ENCODE results near the gene M1AP. TPM values are rescaled to one million over a fixed set of nuclear protein-coding genes. Genes with fewer than 3 reads are reported as not detected.

The M1AP gene
- polyA plus RNA-seq, 1 of the 3 experiments (the other 2 are of a cell fraction) = 0.02 TPM

DNA sequence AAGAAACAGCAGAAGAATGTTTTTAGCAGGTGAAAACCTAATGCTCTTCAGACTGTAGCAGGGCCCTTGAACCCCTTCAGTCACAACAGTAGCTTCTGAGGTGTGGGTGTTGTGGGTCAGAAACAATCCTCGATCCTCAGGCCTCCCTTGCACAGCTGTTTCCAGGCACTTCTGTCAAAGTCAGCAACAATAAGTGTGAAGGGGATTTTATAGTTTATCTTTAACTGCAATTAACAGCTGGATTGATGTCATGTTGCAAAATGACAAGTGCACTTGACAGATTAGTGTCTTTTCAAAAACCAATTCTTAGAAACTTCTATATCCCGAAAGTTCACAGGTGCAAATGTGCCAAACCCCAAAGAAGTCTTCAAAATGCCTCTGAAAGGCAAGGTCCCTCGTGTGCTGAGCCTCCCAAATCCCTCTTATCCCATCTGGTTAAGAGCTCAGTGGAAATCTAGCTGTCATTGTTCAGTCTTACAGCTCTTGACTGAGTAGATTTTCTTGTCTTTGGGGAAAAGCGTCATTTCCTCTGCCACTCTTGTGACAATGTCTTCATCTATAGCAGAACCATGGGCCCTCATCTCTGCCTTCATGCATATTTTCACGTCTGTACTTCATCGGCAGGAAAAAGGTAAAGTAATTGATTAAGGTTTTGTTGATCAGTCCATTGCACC is 29.6 kb downstream of the M1AP start:
- no peak overlapping the region for H2AFZ ChIP-seq (ENCODE audit: low read depth)
- H3K9ac ChIP-seq = no peak overlapping the region
- no peak overlapping the region for H3K27ac ChIP-seq (ENCODE audit: low read depth in 2 of 2, low read length in 1 of 2)
- ChIA-PET CTCF (interaction anchor here (0.9 to 1.6 kb wide), 2 partner anchors 13 to 72 kb away, joined by 3 read pairs; no protein-coding TSS in a partner anchor), POLR2A (no interaction called here)
- no peaks in the 10 kb centered on the region for H3K79me2 ChIP-seq (ENCODE audit: insufficient read depth)
- H3K27me3 ChIP-seq (ENCODE audit: insufficient read depth) = 0 out of 2 replicates have a peak, but pooled peaks cover 5% of the 10 kb centered on the region
- 53% methylated on average over 6 of the region's 6 CpGs for WGBS (ENCODE audit: low lambda C conversion rate)
- no peaks in the 10 kb centered on the region for H3K9me2 ChIP-seq
- H3K4me2 ChIP-seq = no peak overlapping the region
- no peaks in the 10 kb centered on the region for H4K20me1 ChIP-seq (ENCODE audit: insufficient read depth)
- no peaks in the 10 kb centered on the region for H3F3A ChIP-seq (replicated peaks; ENCODE audit: insufficient read depth)
- no peaks in the 10 kb centered on the region for H3K36me3 ChIP-seq (replicated peaks in 1 of 2; ENCODE audit: control insufficient read depth in 1 of 2, insufficient read depth in 2 of 2, low read length in 1 of 2)
- no peaks in the 10 kb centered on the region for H3K4me1 ChIP-seq (ENCODE audit: control insufficient read depth in 1 of 2, insufficient read depth in 2 of 2, low read depth in 1 of 2, low read length in 1 of 2)
- no peak for DNase-seq
- no peaks in the 10 kb centered on the region for H3K9me3 ChIP-seq
- TF ChIP-seq, protein P1, sequence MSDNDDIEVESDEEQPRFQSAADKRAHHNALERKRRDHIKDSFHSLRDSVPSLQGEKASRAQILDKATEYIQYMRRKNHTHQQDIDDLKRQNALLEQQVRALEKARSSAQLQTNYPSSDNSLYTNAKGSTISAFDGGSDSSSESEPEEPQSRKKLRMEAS (IDR thresholded peaks at IDR 0.05; ENCODE audit: low read depth) = no peak
- no peak for TF ChIP-seq CHD2 (IDR thresholded peaks at IDR 0.05; ENCODE audit: low read length, partially characterized antibody)
- H3K4me3 ChIP-seq (ENCODE audit: low read depth in 2 of 2, low read length in 1 of 2) = no peak overlapping the region

DNA sequence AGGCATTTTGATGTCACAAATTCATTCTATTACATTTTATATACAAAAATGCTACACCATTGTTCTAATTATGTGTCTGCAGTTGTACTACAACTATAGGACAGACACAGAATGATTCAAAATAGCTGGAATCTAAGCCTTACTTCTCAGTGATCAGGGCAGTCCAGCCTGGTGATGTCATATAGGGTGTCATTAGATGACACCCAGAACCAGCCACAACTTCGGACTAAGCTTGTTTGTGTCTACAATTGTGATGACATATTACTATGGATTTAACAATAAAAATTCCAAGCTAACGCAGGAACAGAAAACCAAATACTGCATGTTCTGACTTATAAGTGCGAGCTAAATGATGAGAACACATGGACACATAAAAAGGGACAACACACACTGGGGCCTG is 31.0 kb downstream of the M1AP start:
- CTCF ChIA-PET = interaction anchor here (0.5 to 1.6 kb wide), 4 partner anchors 14 to 282 kb away, joined by 3 to 9 read pairs (median 4); no protein-coding TSS in a partner anchor

DNA sequence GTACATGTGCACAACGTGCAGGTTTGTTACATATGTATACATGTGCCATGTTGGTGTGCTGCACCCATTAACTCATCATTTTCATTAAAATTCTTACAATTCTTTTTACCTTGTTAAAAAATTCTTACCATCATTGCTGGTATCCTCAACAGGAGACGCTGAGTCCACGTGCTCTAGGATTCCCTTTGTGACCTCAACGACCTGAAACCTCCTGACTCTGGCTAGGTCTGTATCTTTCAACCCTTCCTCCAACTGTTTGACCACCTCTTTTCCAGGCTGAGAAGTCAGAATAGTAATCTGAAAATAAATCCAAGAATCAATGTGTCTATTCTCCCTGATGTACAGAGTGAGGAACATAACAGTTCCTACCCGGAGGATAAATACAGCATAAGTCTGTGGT is 41.2 kb downstream of the M1AP start:
- Histone ChIP-seq H3K36me3 (replicated peaks in 1 of 2; ENCODE audit: control insufficient read depth in 1 of 2, insufficient read depth in 2 of 2, low read length in 1 of 2) (no peaks in the 10 kb centered on the region), H3K27ac (ENCODE audit: low read depth in 2 of 2, low read length in 1 of 2) (no peak overlapping the region), H2AFZ (ENCODE audit: low read depth) (no peak overlapping the region), H3K79me2 (ENCODE audit: insufficient read depth) (no peaks in the 10 kb centered on the region), H3K4me1 (ENCODE audit: control insufficient read depth in 1 of 2, insufficient read depth in 2 of 2, low read depth in 1 of 2, low read length in 1 of 2) (peaks cover 0 to 4% of the 10 kb centered on the region in 2 experiments; a peak in 3 of 4 replicates), H3K27me3 (ENCODE audit: insufficient read depth) (peaks cover 9% of the 10 kb centered on the region; the same call in 1 of the 2 replicates), H3K9me3 (no peaks in the 10 kb centered on the region), H4K20me1 (ENCODE audit: insufficient read depth) (no peaks in the 10 kb centered on the region), H3K4me3 (ENCODE audit: low read depth in 2 of 2, low read length in 1 of 2) (no peak overlapping the region), H3K9ac (no peak overlapping the region), H3K9me2 (no peaks in the 10 kb centered on the region), H3F3A (replicated peaks; ENCODE audit: insufficient read depth) (peaks cover 15% of the 10 kb centered on the region), H3K4me2 (no peak overlapping the region)
- POLR2A ChIA-PET = no interaction called here
- CTCF ChIA-PET = no interaction called here
- WGBS (ENCODE audit: low lambda C conversion rate) = 49% methylated on average over 5 of the region's 5 CpGs
- DNase-seq = no peak
- TF ChIP-seq, protein P1 (IDR thresholded peaks at IDR 0.05; ENCODE audit: low read depth) = no peak
- no peak for TF ChIP-seq YY1 (IDR thresholded peaks at IDR 0.05; ENCODE audit: low read depth)
- no peak for TF ChIP-seq MEF2A (IDR thresholded peaks at IDR 0.05; ENCODE audit: borderline replicate concordance, low read depth)
- TF ChIP-seq NFIC (IDR thresholded peaks at IDR 0.05; ENCODE audit: borderline replicate concordance) = no peak
- TF ChIP-seq EP300 (IDR thresholded peaks at IDR 0.05; ENCODE audit: borderline replicate concordance in 1 of 2, low read depth in 1 of 2, low read length in 1 of 2) = no peak
- TF ChIP-seq JUND (IDR thresholded peaks at IDR 0.05) = no peak
- TF ChIP-seq, protein P2, sequence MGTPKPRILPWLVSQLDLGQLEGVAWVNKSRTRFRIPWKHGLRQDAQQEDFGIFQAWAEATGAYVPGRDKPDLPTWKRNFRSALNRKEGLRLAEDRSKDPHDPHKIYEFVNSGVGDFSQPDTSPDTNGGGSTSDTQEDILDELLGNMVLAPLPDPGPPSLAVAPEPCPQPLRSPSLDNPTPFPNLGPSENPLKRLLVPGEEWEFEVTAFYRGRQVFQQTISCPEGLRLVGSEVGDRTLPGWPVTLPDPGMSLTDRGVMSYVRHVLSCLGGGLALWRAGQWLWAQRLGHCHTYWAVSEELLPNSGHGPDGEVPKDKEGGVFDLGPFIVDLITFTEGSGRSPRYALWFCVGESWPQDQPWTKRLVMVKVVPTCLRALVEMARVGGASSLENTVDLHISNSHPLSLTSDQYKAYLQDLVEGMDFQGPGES (IDR thresholded peaks at IDR 0.05; ENCODE audit: low read depth, low read length) = no peak
- no peak for TF ChIP-seq GATA2 (CRISPR knock-in tag; IDR thresholded peaks at IDR 0.05)
- TF ChIP-seq TEAD4 (IDR thresholded peaks at IDR 0.05; ENCODE audit: borderline replicate concordance, insufficient read depth) = no peak
- no peak for TF ChIP-seq FOXJ3 (CRISPR knock-in tag; IDR thresholded peaks at IDR 0.05)

More for the DNA sequence above, 31.0 kb downstream of the M1AP start:
- no peaks in the 10 kb centered on the region for H3K36me3 ChIP-seq (replicated peaks in 1 of 2; ENCODE audit: control insufficient read depth in 1 of 2, insufficient read depth in 2 of 2, low read length in 1 of 2)
- H3K9me3 ChIP-seq = no peaks in the 10 kb centered on the region
- H3K4me3 ChIP-seq (ENCODE audit: low read depth in 2 of 2, low read length in 1 of 2) = no peak overlapping the region
- no peak overlapping the region for H3K4me2 ChIP-seq
- TF ChIP-seq GABPA (IDR thresholded peaks at IDR 0.05; ENCODE audit: low read depth) (no peak), NFIC (IDR thresholded peaks at IDR 0.05; ENCODE audit: borderline replicate concordance) (no peak), FOSL2 (IDR thresholded peaks at IDR 0.05; ENCODE audit: borderline replicate concordance, low read depth) (no peak), ELF1 (IDR thresholded peaks at IDR 0.05) (no peak), RFX5 (IDR thresholded peaks at IDR 0.05; ENCODE audit: low read length) (no peak), RCOR1 (IDR thresholded peaks at IDR 0.05; ENCODE audit: low read length) (no peak), GATA2 (CRISPR knock-in tag; IDR thresholded peaks at IDR 0.05) (no peak), MXI1 (IDR thresholded peaks at IDR 0.05; ENCODE audit: low read depth, low read length) (no peak), SMC3 (IDR thresholded peaks at IDR 0.05; ENCODE audit: low read depth, low read length) (no peak), RXRA (IDR thresholded peaks at IDR 0.05; ENCODE audit: borderline replicate concordance, low read depth) (no peak)
- TF ChIP-seq, protein P2 (IDR thresholded peaks at IDR 0.05; ENCODE audit: low read depth, low read length) = no peak
- TF ChIP-seq, protein P1 (IDR thresholded peaks at IDR 0.05; ENCODE audit: low read depth) = no peak
- 0 out of 2 replicates have a peak, but pooled peaks cover 5% of the 10 kb centered on the region for H3K27me3 ChIP-seq (ENCODE audit: insufficient read depth)
- WGBS (ENCODE audit: low lambda C conversion rate) = 76% methylated on average over 3 of the region's 3 CpGs
- no peaks in the 10 kb centered on the region for H3K9me2 ChIP-seq
- H3F3A ChIP-seq (replicated peaks; ENCODE audit: insufficient read depth) = no peaks in the 10 kb centered on the region
- no peak for DNase-seq
- H3K79me2 ChIP-seq (ENCODE audit: insufficient read depth) = no peaks in the 10 kb centered on the region
- no peak overlapping the region for H2AFZ ChIP-seq (ENCODE audit: low read depth)
- no peaks in the 10 kb centered on the region for H4K20me1 ChIP-seq (ENCODE audit: insufficient read depth)
- POLR2A ChIA-PET = no interaction called here
- H3K9ac ChIP-seq = no peak overlapping the region
- no peak overlapping the region for H3K27ac ChIP-seq (ENCODE audit: low read depth in 2 of 2, low read length in 1 of 2)
- no peaks in the 10 kb centered on the region for H3K4me1 ChIP-seq (ENCODE audit: control insufficient read depth in 1 of 2, insufficient read depth in 2 of 2, low read depth in 1 of 2, low read length in 1 of 2)

Measured in SK-N-SH (cell line).